Colon (tissue), 2 donors: Measurements from ENCODE around the gene FASTKD1.
"Not testable (repeated sequence)": the region's sequence is repeated elsewhere in the genome, so short reads cannot be mapped to it uniquely, and the experiment has no call there.

Experiments
- FAIRE-seq: peaks from 2 replicates; lab custom pipeline; 2012; peaks lifted over from hg19 to GRCh38; lab: Jason Lieb, UNC
- donor health status: control.
- donor health status: control.

Gene FASTKD1

DNA sequence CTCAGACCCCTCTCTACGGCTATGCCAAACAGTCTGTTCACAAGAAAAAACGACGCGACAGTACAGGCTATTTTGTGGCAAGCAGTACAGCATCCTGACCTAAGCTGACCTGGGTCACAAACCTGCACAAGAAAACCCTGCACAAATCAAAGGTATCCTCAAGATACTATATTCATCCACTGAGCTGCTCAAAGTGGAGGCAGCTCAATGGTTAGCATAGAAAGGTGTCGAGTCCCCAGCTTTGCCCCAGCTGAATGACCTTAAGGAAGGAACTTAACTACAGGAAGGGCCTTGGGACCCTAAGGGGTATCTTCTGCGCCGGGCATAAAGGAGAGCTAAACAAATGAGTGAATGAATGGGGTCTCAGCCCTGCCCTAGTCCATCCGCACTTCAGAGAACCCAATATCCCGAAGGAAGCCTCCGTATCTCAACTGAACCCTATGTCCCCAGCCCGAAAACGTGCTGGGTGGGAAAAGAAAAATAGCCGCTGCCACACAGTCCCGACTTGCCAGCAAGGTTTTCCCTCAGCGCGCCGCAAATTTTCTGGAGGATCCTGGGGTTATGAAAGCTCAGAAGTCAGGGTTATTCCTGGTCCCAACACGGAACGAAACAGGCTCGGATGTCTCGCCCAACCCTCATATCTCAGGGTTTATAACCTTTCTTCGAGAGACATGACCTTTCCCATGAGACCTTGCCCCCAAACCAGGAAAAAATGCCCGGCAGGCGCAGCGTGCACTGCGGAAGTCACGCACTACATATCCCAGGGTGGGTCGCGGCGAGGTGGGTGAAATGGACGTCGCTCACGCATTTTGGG, at the start of gene FASTKD1:
TSS of gene FASTKD1 (minus strand) at position 706 of the 814 bp plus-strand sequence. CDS start 1,836 bp downstream, outside the sequence.
- peak; percentile 60 for FAIRE-seq

GRCh38 chr2:169623235-169623634, 49.6 kb upstream of the FASTKD1 start:
- FAIRE-seq: no peak

GRCh38 chr2:169620509-169620908, 46.8 kb upstream of the FASTKD1 start:
- no peak for FAIRE-seq

DNA sequence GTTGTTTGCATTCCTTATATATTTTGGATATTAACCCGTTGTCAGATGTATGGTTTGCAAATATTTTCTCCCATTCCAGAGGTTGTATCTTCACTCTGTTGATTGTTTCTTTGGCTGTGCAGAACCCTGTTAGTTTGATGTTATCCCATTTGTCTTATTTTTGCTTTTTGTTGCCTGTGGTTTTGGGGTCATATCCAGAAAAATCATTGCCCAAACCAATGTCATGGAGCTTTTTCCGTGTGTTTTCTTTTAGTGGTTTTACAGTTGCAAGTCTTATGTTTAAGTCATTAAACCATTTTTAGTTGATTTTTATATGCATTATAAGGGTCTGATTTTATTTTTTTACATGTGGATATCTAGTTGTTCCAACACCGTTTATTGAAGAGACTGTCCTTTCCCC, 46.3 kb upstream of the FASTKD1 start:
- no peak for FAIRE-seq

GRCh38 chr2:169615982-169616381, 42.3 kb upstream of the FASTKD1 start:
- FAIRE-seq: not testable (repeated sequence)

DNA sequence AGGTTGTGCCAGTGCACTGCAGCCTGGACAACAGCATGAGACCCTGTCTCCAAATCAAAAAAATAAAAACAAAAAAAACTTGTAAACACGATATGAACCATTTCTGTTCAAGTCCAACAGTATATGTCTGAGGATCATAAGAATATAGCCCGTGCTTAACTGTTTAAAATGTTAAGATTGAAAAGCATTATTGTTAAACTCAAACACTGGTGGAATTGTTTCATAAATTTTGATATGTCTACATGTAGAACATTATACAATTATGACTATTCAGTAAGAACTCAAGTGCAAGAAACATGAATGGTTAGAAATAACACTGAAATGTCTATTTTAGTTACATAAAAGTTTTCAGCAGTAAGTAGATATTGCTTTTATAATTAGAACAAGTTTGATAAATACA, 40.2 kb upstream of the FASTKD1 start:
- FAIRE-seq: peak; percentile 47

DNA sequence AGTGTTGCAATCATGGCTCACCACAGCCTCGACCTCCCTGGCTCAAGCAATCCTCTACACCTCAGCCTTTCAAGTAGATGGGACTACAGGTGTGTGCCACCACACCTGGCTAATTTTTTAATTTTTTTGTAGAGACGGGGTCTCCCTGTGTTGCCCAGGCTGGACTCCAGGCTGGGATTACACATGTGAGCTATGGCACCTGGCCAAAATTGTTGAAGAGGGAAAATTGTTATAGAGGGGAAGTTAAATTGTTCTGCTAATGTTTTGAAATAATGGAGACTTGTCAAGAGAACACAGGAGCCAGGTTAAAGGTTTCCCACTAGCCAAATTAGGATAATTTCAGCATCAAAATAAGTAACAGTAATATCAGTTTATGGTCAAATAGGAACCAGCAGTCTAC, 35.6 kb upstream of the FASTKD1 start:
- FAIRE-seq: no peak

GRCh38 chr2:169599568-169599967, 25.9 kb upstream of the FASTKD1 start:
- no peak for FAIRE-seq

DNA sequence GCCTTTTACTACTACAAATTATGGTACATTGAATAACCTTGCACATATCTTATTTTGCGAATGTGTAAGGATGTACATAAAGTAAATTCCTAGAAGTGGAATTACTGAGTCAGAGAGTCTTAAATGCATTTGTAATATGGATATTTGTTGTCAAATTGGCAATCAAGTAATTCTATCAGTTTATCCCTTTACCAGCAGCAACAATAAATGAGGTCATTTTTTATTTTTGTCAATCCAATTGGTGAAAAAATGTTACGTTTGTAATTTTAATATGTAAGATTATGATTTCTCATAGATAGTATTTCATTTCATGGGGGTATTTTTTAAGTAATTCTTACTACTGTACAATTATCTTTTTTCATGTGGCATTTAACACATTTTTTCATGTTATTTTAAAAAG, 25.3 kb upstream of the FASTKD1 start:
- FAIRE-seq: no peak

GRCh38 chr2:169596546-169596945, 22.9 kb upstream of the FASTKD1 start:
- FAIRE-seq: not testable (repeated sequence)

DNA sequence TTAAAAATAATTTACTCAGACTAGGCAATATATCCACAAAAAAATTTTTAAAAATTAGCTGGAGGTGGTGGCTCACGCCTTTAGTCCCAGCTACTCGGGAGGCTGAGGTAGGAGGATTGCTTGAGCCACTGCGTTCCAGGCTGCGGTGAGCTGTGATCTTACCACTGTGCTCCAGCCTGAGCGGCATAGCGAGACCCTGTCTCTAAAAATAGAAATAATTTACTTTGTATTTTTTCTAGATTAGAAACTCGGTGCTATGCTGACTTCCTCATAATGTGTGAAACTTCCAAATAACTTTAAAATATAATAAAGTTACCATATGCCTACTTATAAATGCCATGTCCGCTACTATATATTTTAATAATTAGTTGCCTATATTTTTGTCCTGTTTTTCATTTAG, 17.1 kb upstream of the FASTKD1 start:
- FAIRE-seq: no peak

DNA sequence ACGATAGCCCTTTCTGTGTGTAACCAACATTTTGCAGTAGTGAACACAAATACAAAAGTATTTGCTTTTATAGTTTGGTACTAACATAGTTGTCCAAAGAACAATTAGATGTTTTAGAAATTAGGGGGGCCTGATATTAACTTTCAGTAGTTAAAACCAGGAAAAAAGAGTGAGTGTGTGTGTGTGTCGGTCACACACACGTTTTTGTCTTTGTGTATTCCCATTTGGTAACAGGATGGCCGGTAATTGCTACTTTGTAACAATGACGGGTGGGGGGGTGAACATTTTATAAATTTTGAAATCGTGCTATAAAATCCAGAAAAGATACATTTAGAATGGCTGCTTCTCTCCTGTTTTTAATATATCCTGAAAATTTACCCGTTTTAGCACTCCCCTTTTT, 12.0 kb upstream of the FASTKD1 start:
- FAIRE-seq: no peak

DNA sequence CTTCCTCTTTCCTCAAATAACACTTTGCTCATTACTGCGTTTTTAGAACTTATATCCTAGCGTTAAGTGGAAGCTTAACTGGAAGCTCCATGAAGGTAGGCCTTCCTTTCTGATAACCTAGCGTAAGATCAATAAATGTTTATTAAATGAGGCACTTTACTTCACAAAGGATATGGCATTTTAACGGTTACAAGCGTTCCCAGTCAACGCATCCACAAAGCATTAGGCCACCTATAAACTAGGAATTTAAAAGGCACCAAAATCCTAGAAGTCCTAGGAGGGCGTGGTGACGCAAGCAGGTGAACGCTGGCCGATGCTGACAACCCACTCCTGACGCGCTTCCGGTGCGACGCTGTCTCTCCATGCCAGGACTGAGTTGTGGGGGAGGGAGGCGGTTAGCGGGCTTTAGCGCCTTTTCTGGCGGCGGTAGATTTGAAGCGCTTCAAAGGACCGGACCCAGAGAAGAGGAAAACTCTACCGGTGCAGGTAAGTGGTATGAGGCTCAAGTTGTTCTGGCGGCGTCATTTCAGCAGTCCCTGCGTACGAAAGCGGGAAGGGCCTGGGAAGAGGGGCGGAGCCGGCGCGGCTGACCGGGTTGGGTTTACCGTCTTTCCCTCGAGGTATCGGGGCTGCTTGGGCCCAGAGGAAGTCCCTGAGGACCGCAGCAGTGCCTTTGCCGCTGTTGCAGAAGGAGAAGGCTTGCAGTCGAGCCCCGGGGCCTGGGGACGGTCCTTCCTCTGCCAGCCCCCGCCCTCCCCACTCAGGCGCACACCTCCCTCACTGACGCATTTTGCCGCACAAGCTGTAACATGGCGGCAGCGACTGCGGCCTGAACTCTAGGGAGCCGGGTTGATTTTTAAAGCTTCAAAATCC, 10.6 kb upstream of the FASTKD1 start, which contains the start of gene PPIG:
TSS of gene PPIG (plus strand) at position 347 of the 873 bp plus-strand sequence. CDS start 19,691 bp downstream, outside the sequence.
- no peak for FAIRE-seq

GRCh38 chr2:169583518-169583917, 9.9 kb upstream of the FASTKD1 start:
- FAIRE-seq: no peak

DNA sequence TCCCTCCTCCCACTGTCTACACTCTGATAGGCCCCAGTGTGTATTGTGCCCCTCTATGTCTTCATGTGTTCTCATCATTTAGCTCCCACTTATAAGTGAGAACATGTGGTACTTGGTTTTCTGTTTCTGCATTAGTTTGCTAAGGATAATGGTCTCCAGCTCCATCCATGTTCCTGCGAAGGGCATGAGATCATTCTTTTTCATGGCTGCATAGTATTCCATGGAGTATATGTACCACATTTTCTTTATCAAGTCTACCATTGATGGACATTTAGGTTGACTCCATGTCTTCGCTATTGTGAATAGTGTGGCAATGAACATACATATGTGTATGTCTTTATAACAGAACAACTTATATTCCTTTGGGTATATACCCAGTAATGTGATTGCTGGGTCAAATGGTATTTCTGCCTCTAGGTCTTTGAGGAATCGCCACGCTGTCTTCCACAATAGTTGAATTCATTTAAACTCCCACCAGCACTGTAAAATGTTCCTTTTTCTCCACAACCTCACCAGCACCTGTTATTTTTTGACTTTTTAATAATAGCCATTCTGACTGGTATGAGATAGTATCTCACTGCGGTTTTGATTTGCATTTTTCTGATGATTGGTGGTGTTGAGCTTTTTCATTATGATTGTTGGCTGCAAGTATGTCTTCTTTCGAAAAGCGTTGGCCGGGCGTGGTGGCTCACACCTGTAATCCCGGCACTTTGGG, 9.0 kb upstream of the FASTKD1 start:
- not testable (repeated sequence) for FAIRE-seq

DNA sequence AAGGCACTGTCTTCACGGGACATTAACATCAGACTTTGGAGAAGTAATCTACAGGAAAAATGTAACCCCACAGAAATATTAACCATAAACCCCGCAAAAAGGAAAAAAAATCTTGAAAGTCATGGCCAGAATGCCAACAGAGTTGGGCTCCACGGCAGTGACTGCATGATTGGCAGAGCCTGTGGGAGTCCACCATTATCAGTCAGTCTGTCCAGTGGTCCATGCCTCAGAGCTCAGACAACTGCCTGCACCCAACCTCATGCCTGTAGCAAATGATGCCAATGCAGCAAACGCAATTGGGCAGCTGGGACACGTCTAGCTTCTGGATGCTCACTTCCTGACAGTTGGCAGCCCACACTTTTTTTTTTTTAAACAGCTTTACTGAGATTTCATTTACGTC, 5.4 kb upstream of the FASTKD1 start:
- FAIRE-seq: no peak

- FAIRE-seq: not testable (repeated sequence)
Measured at GRCh38 chr2:169575264-169575663, 1.6 kb upstream of the FASTKD1 start.

- not testable (repeated sequence) for FAIRE-seq
Measured at GRCh38 chr2:169574539-169574938, 874 bp upstream of the FASTKD1 start.

- no peak for FAIRE-seq
Measured at GRCh38 chr2:169573974-169574299, 272 bp upstream of the FASTKD1 start.

GRCh38 chr2:169572821-169573159, 875 bp downstream of the FASTKD1 start:
- FAIRE-seq: no peak

DNA sequence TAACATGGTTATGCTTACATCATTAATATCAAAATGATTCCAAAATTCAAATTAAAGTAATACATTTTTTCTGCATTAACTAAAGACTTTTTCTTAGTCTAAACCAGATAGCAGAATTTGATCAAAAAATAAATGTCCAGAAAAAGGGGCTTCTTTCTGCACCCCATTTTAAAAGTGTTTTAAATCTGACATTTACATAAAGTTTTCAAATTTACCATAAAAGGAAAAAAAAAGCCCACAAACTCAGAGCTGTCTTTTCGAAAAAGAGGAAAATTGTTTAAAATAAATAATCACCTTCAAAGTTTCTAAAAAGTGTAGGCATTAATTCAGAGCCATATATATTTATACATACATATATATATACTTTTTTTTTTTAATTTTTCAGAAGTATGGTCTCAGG, 1.5 kb downstream of the FASTKD1 start:
- FAIRE-seq: no peak

DNA sequence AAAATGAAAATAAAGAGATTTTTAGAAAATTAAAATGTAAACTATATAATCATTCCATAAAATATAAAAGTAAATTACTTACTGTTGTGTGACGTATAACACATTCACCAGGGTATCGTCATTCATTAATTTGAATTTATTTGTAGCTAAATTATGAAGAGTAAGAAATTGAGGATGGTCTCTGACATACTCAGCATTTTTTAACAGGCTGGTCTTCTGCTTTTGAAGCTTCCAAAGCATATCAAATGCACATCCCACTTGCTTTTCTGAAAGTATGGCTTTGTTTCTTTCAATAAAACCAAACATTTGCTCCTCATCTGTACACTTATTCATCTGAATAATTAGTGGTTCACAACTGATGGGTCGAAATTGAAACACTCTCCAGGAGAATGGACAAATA, 2.1 kb downstream of the FASTKD1 start:
- no peak for FAIRE-seq

- FAIRE-seq: not testable (repeated sequence)
Measured at GRCh38 chr2:169570752-169571151, 2.9 kb downstream of the FASTKD1 start.
